Forelimb muscle (tissue), 1 donor: ENCODE results near the gene CNOT2. TPM values are rescaled to one million over a fixed set of nuclear protein-coding genes. Genes with fewer than 3 reads are reported as not detected.
"Not testable (repeated sequence)": the region's sequence is repeated elsewhere in the genome, so short reads cannot be mapped to it uniquely, and the experiment has no call there.

Experiments used
- DNase-seq: peaks from one replicate; pipeline ENCODE4 v3.0.0-alpha.2; 2013; ENCODE audit warnings: low read depth
- polyA plus RNA-seq: library from polyadenylated mRNA; unstranded; fragments of 120-200 nt; gene quantifications from one replicate; pipeline ENCODE4 v1.2.1, GENCODE V29; 2013; ENCODE audit not compliant: insufficient read length

CNOT2 gene
- polyA plus RNA-seq, 1 donor: 79.9 TPM

DNA sequence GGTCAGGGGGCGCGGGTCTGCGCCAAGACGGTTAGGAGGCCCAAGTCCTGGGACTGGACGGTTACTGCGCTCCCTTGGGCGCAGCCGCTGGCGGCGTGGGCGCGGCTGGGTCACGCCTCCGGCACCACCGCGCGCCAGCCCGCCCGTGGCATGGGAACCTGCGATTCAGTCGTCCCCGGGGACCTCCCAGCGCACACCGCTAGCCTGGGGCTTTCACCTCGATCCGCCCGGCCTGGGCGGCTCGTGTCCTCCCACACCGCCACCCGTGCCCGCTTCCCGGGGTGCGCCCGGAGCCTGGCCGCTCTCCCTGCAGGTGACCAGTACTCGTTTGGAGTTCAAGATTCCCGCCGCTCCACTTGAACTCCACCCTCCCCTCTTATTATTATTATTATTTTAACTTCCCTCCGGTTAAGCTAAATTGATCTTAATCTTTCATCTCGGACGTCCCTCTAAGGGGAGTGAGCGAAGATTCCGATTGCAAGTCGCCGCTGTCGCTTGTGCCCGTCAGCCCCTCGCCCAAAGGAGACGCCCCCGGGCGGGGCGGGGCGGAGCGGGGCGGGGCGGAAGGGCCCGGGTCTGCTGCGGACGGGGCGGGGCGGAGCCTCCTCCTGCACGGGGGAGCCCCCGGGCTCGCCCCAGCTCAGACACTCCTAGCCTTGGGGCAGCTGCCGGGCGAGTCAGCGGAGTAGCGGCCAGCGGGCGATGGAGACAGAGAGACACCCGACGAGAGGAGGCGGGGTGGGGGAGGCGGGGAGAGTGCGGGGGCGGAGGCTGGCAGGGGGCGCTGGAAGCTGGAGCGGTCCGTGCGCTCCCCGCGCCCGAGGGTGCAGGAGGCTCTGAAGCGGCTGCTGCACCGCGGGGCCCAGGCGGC is 122.7 kb downstream of the CNOT2 start, which contains the start of gene KCNMB4:
Gene KCNMB4, plus strand, starts transcription at position 643 of the 871 bp plus-strand sequence. CDS start 445 bp downstream, outside the sequence.
- no peak for DNase-seq

DNA sequence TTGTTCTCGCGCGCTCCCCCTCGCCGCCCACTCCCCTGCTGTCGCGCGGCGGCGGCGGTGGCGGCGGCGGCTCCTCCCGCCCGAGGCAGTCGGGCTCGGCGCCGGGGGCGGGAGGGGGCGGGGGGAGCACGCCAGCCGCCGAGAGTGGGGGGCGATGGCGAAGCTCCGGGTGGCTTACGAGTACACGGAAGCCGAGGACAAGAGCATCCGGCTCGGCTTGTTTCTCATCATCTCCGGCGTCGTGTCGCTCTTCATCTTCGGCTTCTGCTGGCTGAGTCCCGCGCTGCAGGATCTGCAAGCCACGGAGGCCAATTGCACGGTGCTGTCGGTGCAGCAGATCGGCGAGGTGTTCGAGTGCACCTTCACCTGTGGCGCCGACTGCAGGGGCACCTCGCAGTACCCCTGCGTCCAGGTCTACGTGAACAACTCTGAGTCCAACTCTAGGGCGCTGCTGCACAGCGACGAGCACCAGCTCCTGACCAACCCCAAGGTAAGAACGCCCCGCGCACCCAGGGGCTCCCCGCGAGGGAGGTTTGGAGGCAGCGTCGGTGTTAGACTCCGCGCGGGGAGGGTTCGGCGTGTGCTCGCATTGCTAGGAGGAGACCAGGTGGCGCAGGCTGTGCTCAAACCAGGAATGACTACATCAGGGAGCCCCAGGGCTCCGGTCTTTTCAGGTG is 123.5 kb downstream of the CNOT2 start:
- no peak for DNase-seq

DNA sequence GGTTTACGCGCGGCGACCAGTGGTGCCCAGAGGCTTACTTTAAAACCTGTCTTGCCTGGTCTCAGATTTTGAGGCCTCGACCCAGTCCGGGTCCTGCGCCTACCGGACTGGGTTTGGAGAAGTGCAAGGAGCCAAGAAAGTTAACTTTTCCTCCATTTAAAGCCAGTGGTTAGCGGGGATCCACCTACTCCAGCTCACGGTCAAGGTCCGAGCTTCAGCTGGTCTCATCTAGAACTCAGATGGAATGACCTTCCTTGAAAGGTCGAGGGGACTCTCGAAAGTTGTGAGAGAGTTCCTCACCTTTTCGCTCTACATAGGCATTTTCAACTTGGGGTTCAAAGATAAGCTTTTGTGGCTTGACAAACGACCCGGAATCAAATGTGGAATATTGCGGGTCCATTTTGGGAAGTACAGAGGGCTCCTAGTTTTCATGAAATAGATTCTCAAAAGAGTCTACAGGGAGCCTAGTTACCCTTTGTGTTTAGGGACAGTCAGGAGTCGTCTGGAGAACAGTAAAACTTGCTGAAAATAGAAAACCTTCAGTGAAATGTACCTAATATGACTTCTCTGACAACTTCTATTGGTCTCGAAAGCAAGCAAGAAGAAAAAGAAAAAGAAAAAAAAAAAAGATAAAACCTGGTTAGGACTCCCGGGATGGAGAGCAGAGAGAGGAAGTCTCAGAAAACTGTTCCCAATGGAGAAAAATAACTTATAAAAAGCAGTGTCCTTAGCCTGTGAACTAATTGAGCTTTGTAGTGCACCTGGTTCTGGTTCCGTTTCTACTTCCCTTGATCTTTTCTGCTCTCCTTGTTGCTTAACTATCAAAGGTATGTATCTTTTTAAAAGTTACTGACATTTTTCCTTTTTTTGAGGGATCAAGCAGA is 124.3 kb downstream of the CNOT2 start:
- no peak for DNase-seq

DNA sequence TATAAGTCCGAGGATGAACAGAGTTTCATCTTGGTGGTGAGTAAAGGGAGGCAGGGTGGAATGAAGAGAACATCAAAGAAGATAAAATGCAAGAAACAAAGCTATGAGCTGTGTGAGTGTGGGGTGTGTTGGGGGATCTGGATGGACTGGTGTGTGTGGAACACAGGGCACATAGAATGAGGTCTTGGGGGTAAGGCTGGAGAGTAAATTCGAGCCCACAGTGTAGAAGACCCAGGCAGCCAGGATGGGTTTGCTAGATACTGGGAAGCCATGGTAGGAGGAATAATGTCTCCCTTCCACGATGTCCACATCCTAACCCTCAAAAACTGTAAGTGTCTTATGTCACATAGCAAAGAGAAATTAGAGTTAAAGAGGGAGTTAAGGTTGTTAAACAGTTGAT is 129.6 kb downstream of the CNOT2 start:
- DNase-seq: no peak

DNA sequence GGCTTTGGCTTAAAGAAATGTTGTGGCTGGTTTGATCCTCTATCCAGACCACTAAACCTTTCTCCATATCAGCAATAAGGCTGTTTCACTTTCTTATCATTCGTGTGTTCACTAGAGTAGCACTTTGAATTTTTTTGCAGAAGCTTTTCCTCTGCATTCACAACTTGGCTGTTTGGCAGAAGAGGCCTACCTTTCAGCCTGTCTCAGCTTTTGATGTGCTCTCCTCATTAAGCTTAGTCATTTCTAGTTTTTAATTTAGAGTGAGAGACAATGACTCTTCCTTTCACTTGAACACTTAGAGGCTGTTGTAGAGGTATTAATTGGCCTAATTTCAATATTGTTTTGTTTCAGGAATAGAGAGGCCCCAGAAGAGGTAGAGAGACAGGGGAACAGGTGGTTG is 136.6 kb downstream of the CNOT2 start:
- no peak for DNase-seq

DNA sequence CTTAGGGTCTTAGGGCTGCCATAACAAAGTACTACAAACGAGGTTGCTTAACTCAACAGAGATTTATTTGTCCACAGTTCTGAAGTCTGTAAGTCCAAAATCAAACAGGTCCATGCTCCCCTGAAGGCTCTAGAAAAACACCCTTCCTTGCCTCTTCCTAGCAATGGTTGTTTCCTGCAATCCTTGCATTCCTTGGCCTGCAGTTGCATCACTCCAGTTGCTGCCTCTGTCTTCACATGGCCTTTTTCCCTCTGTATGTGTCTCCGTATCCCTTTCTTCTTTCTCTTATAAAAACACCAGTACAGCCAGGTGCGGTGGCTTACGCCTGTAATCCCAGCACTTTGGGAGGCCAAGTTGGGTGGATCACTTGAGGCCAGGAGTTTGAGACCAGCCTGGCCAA is 140.3 kb downstream of the CNOT2 start:
- DNase-seq: no peak

DNA sequence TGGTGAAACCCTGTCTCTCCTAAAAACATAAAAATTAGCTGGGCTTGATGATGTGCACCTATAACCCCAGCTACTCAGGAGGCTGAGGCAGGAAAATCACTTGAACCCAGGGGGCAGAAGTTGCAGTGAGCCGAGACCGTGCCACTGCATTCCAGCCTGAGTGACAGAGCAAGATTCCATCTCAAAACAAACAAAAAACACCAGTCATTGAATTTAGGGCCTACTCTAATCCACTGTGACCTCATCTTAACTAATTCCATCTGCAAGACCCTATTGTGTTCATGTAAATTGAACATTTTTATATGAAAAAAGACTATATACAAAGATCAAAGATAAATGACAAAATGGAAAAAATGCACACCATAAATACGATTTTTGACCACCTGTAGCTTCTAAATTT is 140.7 kb downstream of the CNOT2 start:
- no peak for DNase-seq

DNA sequence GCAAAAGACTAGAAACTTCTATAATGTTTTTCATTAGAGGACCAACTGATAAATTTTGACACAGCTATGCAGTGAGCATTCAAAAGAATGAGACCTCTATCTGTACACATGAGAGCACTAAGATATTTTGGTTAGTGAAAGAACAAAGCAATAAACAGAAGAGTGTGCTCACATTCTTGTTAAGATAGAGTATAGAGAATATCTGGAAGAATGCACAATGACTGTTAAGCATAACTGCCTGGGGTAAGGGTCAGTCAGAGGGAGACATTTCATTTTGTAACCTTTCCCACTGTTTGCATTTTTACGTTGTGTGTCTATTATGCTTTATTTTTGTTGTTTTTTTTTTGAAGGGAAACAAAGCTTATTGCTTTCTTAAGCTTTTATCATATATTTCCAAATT is 143.5 kb downstream of the CNOT2 start:
- DNase-seq: no peak

DNA sequence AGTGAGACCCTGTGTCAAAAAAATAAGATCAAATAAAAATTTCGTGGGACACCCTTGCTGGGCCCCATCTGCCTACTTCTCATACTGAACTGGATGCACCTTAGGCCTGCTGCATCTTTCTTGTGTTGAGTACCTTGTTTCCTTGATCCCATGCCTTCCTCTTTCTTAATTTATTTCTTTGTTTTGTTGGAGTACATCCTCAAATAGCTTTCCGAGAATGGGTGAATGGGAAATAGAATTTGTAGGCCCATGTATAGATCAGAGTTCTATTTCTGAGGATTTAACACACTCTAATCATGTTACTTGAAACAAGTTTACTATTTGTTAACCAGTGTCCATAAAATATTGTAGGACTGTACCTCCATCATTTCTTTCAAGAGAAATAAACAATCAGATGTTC is 146.4 kb downstream of the CNOT2 start:
- no peak for DNase-seq

DNA sequence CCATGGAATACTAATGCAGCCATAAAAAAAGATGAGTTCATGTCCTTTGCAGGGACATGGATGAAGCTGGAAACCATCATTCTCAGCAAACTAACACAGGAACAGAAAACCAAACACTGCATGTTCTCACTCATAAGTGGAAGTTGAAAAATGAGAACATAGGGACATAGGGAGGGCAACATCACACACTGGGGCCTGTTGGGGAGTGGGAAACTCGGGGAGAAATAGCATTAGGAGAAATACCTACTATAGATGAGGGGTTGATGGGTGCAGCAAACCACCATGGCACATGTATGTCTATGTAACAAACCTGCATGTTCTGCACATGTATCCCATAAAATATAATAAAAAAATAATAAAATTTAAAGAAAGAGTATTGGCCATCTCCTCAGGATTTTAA is 149.4 kb downstream of the CNOT2 start:
- not testable (repeated sequence) for DNase-seq

DNA sequence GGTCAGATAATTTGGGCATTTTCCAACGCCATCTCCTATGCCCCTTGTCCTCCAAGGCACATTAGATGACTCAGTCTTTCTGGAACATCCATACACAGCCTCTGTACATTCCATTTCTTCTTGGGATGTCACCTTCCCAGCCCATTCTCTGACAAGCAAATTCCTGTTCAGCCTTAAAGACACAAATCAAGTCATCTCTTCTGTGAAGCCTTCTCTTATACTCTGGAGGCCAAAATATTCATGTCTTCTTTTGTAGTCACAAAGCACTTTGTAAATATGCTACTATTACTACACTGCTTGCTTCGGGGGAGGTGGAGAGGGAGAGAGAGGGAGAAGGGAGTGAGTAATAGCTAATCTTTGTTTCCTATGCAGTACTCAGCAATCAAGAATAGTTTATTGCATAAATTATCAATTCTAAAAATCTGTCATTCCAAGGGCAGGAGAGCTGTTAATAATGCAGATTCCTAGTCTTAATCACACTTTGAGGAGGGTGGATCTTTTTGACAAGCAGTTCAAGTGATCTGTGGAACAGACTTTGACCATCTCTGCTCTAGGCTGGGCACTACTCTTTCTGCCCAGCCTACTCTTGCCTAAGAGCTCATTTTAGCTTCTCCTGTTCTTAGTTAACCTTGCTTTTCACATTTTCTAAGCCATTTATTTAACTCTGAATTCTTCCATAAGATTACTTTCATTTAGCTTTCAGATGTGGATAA is 150.7 kb downstream of the CNOT2 start:
- no peak for DNase-seq

DNA sequence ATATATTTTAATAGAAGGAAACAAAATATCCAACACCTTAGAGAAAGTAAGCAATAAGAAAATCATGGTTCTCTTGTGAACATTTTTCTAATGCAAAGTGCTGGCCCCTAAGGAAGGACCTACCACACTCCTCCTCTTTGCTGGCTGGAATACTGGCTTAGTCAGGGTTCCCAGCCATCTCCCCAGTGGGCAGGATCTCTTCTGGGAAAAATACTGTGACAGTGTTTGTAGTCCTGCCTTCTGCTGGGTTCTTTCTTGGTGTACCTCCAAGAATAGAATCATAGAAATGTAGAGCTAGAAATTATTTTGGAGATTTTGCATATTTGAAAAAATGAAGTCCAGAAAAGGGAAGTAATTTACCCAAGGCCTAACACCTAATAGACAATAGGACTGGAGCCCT is 154.8 kb downstream of the CNOT2 start:
- no peak for DNase-seq

DNA sequence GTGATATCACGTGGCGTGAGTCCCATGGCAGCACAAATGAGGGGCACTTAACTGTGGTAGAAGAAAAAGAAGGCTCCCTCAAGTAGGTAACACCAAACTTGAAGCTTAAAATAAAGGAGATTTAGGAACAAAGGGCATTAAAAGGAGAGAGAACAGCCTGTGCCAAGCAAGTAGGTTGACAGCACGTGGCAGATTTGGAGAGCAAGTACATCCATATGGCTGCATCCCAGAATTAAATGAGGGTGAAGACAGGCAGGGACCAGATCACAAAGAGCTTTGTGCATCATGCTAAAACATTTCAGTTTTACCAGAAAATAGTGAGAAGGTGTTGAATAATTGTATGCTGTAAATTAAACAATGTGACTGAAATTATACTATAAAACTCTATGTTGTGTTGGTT is 155.6 kb downstream of the CNOT2 start:
- no peak for DNase-seq

DNA sequence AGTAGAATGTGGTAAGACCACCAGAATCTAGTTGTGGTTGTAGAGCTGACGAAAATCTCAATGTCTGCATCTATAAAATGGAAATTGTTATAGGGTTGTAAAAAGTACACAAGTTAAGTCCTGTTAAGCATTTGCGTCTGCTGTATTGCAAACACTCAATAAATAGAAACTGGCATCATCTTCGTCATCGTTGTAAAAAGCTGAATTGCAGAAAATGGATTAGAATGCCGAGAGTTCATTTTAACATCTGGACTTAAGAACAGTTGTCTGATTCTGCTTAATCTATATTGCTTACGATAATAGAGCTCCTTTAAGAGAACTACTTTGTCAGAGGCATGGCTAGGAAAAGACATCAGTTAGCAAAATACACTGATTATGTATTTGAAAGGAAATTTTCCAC is 156.1 kb downstream of the CNOT2 start:
- no peak for DNase-seq

DNA sequence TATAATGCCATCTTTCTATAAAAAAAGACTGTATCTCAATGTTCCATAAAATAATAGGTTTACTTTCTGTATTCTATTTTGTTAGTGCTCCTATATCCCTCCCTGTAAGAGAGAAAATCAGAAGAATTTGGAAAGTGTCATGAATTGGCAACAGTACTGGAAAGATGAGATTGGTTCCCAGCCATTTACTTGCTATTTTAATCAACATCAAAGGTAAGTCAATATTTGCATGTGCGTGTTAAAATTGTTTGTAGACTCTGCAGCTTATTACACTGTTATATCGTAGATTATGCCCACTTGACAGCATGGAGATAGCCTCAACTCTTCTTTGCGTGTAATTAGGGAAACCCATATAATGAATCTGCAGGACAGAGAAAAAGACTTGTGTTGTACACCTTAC is 156.9 kb downstream of the CNOT2 start:
- DNase-seq: no peak

DNA sequence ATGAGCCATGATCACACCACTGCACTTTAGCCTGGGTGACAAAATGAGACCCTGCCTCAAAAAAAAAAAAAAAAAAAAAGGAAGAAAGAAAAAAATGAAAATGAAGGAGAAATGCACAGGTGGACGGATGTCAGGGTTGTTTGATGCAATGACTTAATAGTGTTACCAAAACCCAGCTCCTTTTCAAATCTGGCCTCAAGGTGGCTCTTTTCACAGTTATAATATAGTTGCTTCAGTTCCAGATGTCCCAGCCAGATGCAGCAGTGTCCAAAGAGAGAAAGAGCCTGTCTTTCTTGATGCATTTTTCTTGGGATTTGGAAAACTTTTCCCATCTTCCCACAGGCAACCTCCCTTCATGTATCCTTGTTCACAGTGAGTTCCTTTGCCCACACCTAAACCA is 159.4 kb downstream of the CNOT2 start:
- DNase-seq: no peak

DNA sequence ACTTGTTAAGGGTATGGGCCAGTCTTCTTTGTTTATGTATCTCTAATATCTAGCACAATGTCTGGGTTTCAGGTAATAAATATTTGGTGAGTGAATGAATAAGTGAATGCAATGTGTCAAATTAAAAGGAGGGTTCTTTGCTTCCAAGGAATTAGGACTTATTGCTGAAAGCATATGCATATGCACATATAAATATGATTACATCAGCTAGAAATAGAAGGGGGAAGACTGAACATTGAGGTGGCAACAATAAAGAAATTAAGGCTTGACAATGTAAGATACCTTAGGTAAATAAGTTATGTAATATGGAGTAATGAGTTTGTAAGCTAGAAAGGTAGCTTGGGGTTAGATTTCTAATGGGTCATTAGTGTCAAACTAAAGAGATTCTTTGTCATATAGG is 160.6 kb downstream of the CNOT2 start:
- DNase-seq: no peak
